Measurements from ENCODE around the gene CCDC169.

- TF ChIP-seq CTCF (IDR thresholded peaks at IDR 0.05; ENCODE audit: extremely low read depth in 1 of 2, insufficient read depth in 1 of 2, low read depth in 1 of 2, low read length in 2 of 2) (no peak), POLR2A (IDR thresholded peaks at IDR 0.05; ENCODE audit: low read depth, low read length) (no peak), JUN (IDR thresholded peaks at IDR 0.05; ENCODE audit: borderline replicate concordance, insufficient read depth, insufficient read length, low read depth) (no peak), POLR2AphosphoS5 (IDR thresholded peaks at IDR 0.05; ENCODE audit: insufficient read depth, low read depth, low read length) (no peak), EZH2 (IDR thresholded peaks at IDR 0.05; ENCODE audit: borderline replicate concordance, low read depth, low read length, severe bottlenecking) (no peak), GATA2 (IDR thresholded peaks at IDR 0.05; ENCODE audit: insufficient read depth, insufficient read length, low read depth, low read length) (no peak), MYC (IDR thresholded peaks at IDR 0.05; ENCODE audit: low read depth, low read length) (no peak), FOS (IDR thresholded peaks at IDR 0.05; ENCODE audit: borderline replicate concordance, insufficient read depth, low read length) (no peak)
- TF ChIP-seq, protein P1, sequence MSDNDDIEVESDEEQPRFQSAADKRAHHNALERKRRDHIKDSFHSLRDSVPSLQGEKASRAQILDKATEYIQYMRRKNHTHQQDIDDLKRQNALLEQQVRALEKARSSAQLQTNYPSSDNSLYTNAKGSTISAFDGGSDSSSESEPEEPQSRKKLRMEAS (IDR thresholded peaks at IDR 0.05; ENCODE audit: insufficient read depth, insufficient read length): no peak
These were observed 46.6 kb downstream of the CCDC169 start for GRCh38 chr13:36251017-36251416.
